HEK293 (cell line): Measurements from ENCODE around the gene PRXL2C.

Experiments
- CTCF ChIP-seq: fragments of 450-650 bp; formaldehyde crosslinking; IDR thresholded peaks from 2 replicates; pipeline ENCODE4 v1.5.1; 2016; ENCODE audit warnings: missing biosample characterization, missing genetic modification characterization
- INSM2 ChIP-seq: fragments of 450-650 bp; formaldehyde crosslinking; IDR thresholded peaks from 2 replicates; pipeline ENCODE4 v1.5.1; 2016; ENCODE audit warnings: missing biosample characterization, missing genetic modification characterization
- TCF7L2 ChIP-seq: IDR thresholded peaks from 2 replicates; pipeline ENCODE4 v1.6.1; 2011; ENCODE audit warnings: low read depth, mild to moderate bottlenecking, inconsistent platforms, low read length, moderate library complexity, borderline replicate concordance
- ZNF585B ChIP-seq: fragments of 450-650 bp; formaldehyde crosslinking; IDR thresholded peaks from 2 replicates; pipeline ENCODE4 v1.5.1; 2016; ENCODE audit warnings: missing biosample characterization, missing genetic modification characterization
- ZNF670 ChIP-seq: fragments of 450-650 bp; formaldehyde crosslinking; IDR thresholded peaks from 2 replicates; pipeline ENCODE4 v1.5.1; 2016; ENCODE audit warnings: missing biosample characterization, missing genetic modification characterization, low read depth
- TF ChIP-seq, protein P1 (sequence below): fragments of 450-650 bp; formaldehyde crosslinking; IDR thresholded peaks from 2 replicates; pipeline ENCODE4 v1.5.1; 2017; ENCODE audit warnings: missing biosample characterization, missing genetic modification characterization

DNA sequence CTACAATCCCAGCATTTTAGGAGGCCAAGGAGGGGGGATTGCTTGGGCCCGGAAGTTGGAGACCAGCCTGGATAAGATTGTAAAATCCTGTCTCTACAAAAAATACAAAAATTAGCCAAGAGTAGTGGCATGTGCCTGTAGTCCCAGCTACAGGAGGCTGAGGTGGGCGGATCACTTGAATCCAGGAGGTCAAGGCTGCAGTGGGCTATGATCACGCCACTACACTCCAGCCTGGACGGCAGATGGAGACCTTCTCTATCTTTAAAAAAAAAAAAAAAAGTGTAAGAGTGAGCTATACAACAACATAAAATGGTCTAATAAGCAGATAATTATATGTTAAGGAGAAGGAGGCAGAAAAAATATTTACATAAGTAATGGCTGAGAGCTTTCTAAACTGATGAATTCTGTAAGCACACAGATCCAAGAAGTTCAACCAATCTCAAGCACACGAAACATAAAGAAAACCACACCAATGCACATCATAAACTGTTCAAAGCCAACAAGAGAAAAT is 58.5 kb downstream of the PRXL2C start:
- no peak for TF ChIP-seq INSM2 (tag by site-specific recombination)
- TF ChIP-seq, protein P1, sequence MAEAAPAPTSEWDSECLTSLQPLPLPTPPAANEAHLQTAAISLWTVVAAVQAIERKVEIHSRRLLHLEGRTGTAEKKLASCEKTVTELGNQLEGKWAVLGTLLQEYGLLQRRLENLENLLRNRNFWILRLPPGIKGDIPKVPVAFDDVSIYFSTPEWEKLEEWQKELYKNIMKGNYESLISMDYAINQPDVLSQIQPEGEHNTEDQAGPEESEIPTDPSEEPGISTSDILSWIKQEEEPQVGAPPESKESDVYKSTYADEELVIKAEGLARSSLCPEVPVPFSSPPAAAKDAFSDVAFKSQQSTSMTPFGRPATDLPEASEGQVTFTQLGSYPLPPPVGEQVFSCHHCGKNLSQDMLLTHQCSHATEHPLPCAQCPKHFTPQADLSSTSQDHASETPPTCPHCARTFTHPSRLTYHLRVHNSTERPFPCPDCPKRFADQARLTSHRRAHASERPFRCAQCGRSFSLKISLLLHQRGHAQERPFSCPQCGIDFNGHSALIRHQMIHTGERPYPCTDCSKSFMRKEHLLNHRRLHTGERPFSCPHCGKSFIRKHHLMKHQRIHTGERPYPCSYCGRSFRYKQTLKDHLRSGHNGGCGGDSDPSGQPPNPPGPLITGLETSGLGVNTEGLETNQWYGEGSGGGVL (tag by site-specific recombination), result no peak
- no peak for TF ChIP-seq ZNF585B (tag by site-specific recombination)
- no peak for TF ChIP-seq ZNF670 (tag by site-specific recombination)
- no peak for TF ChIP-seq CTCF (tag by site-specific recombination)
- no peak for TF ChIP-seq TCF7L2
